Measurements from ENCODE around the gene TMEM63B. TPM values are rescaled to one million over a fixed set of nuclear protein-coding genes. Genes with fewer than 3 reads are reported as not detected.

TMEM63B gene
- total and polyA plus RNA-seq, 9 of the 15 experiments (the other 6 are each of a cell fraction or from before 2014, with no cell fraction given): 0.14 to 39.4 (median 14.4) TPM

- TF ChIP-seq ZNF785 (CRISPR knock-in tag; IDR thresholded peaks at IDR 0.05) (no peak), MTA2 (IDR thresholded peaks at IDR 0.05; ENCODE audit: low read depth) (no peak), SMARCE1 (IDR thresholded peaks at IDR 0.05) (0 out of 2 replicates have a peak, but pooled peaks have one; percentile 28), TBP (optimal IDR thresholded peaks at IDR 0.05; ENCODE audit: low read depth, low read length) (no peak), BCL6 (CRISPR knock-in tag; IDR thresholded peaks at IDR 0.05) (no peak), ZBTB7A (IDR thresholded peaks at IDR 0.05; ENCODE audit: borderline replicate concordance, control insufficient read depth, low read depth, low read length) (peak; percentile 62), ZNF395 (CRISPR knock-in tag; IDR thresholded peaks at IDR 0.05) (no peak), CREB5 (CRISPR knock-in tag; IDR thresholded peaks at IDR 0.05) (no peak), ZKSCAN3 (CRISPR knock-in tag; IDR thresholded peaks at IDR 0.05) (no peak), SIRT6 (IDR thresholded peaks at IDR 0.05; ENCODE audit: low read depth, low read length) (no peak), NFATC3 (IDR thresholded peaks at IDR 0.05) (no peak), MXD1 (CRISPR knock-in tag; IDR thresholded peaks at IDR 0.05; ENCODE audit: borderline replicate concordance, poor library complexity, severe bottlenecking) (no peak), TAF1 (IDR thresholded peaks at IDR 0.05; ENCODE audit: control insufficient read depth, extremely low read depth, insufficient read depth, low read length, severe bottlenecking) (peak; percentile 39), POLR2G (IDR thresholded peaks at IDR 0.05; ENCODE audit: low read depth, low read length) (peak; percentile 71), ATF3 (IDR thresholded peaks at IDR 0.05) (no peak), ATF3 (CRISPR knock-in tag; conservative IDR thresholded peaks at IDR 0.05) (no peak), SRSF3 (IDR thresholded peaks at IDR 0.05; ENCODE audit: insufficient read depth, low read length) (0 out of 2 replicates have a peak, but pooled peaks have one; percentile 23), ZNF764 (CRISPR knock-in tag; IDR thresholded peaks at IDR 0.05; ENCODE audit: low read depth) (no peak), PHB2 (IDR thresholded peaks at IDR 0.05; ENCODE audit: low read depth) (no peak), NR1H2 (CRISPR knock-in tag; IDR thresholded peaks at IDR 0.05) (0 out of 2 replicates have a peak, but pooled peaks have one; percentile 56)
These were observed 915 bp downstream of the TMEM63B start (continued) for GRCh38 chr6:44128020-44128917.
